HG02973 (cell line): ENCODE data around the gene ATF7.

Source experiments
- ATAC-seq: cut with Tn5 transposase; IDR thresholded peaks from one replicate; pipeline ENCODE4 v1.9.1; 2021; ENCODE audit warnings: moderate library complexity; ENCODE audit not compliant: unreplicated experiment

ATF7 gene

GRCh38 chr12:53463802-53464560 lies 162.2 kb downstream of the ATF7 start:
- no peak for ATAC-seq

GRCh38 chr12:53462935-53463334 lies 163.2 kb downstream of the ATF7 start:
- ATAC-seq = no peak

- ATAC-seq = no peak
Measured at GRCh38 chr12:53461591-53461990, 164.6 kb downstream of the ATF7 start.

- ATAC-seq = no peak
Measured at GRCh38 chr12:53461059-53461458, 165.1 kb downstream of the ATF7 start.

- no peak for ATAC-seq
Measured at GRCh38 chr12:53459097-53459496, 167.1 kb downstream of the ATF7 start.
